ENCODE data around the gene SHE. TPM values are rescaled to one million over a fixed set of nuclear protein-coding genes. Genes with fewer than 3 reads are reported as not detected.

The SHE gene
- total and polyA plus RNA-seq, 10 of the 15 experiments (the other 5 are each of a cell fraction or from before 2014, with no cell fraction given), result under 0.01 to 0.05 (median 0.03) TPM; not detected in 3

GRCh38 chr1:154497026-154497806 is 5.0 kb downstream of the SHE start (continued):
- no peak for TF ChIP-seq SMAD1 (IDR thresholded peaks at IDR 0.05; ENCODE audit: low read depth, partially characterized antibody)
- no peak for TF ChIP-seq KLF5 (IDR thresholded peaks at IDR 0.05; ENCODE audit: partially characterized antibody)
- no peak for TF ChIP-seq RAD21 (IDR thresholded peaks at IDR 0.05; ENCODE audit: insufficient read depth, low read depth, low read length)
- TF ChIP-seq KDM1A (IDR thresholded peaks at IDR 0.05; ENCODE audit: borderline replicate concordance), result no peak
- no peak for TF ChIP-seq E2F8 (IDR thresholded peaks at IDR 0.05; ENCODE audit: low read depth, partially characterized antibody)
- TF ChIP-seq MEF2B (IDR thresholded peaks at IDR 0.05; ENCODE audit: partially characterized antibody, poor library complexity, severe bottlenecking), result peak; percentile 41
- no peak for TF ChIP-seq IRF4 (IDR thresholded peaks at IDR 0.05; ENCODE audit: low read depth, low read length)

- H3K36me3 ChIP-seq (ENCODE audit: control insufficient read depth in 2 of 2, insufficient read depth in 2 of 2, low read length in 1 of 2), result no peaks in the 10 kb centered on the region
- no peak for DNase-seq (ENCODE audit: low read depth, low spot score)
- in situ Hi-C loops (cut with MboI) (no loop called here), intact Hi-C loops (cut with micrococcal nuclease; ENCODE audit: unreplicated experiment) (no loop called here)
- no peak for TF ChIP-seq PAX8 (IDR thresholded peaks at IDR 0.05)
- TF ChIP-seq EGR1 (IDR thresholded peaks at IDR 0.05; ENCODE audit: borderline replicate concordance in 1 of 2, low read depth in 2 of 2, low read length in 2 of 2), result no peak
- no peak for TF ChIP-seq SKIL (IDR thresholded peaks at IDR 0.05; ENCODE audit: low read depth, poor library complexity, severe bottlenecking)
- TF ChIP-seq IRF4 (IDR thresholded peaks at IDR 0.05; ENCODE audit: low read depth, low read length), result no peak
- TF ChIP-seq ATF7 (IDR thresholded peaks at IDR 0.05; ENCODE audit: low read depth), result no peak
- no peak for TF ChIP-seq SRF (IDR thresholded peaks at IDR 0.05; ENCODE audit: low read depth in 2 of 2, low read length in 2 of 2)
- no peaks in the 10 kb centered on the region; the same call in 2 of the 3 replicates for H3K9me3 ChIP-seq (replicated peaks; ENCODE audit: control insufficient read depth, insufficient read depth, low read length)
- no peak overlapping the region; the same call in 1 of the 2 replicates for H3K4me2 ChIP-seq (ENCODE audit: control insufficient read depth, insufficient read depth)
- ChIA-PET SMC1A (ENCODE audit: uncharacterized antibody, unreplicated experiment) (interaction anchor here (0.5 to 9.3 kb wide), 6 partner anchors 14 to 120 kb away, joined by 3 to 97 read pairs (median 4); no protein-coding TSS in a partner anchor), RAD21 (ENCODE audit: unreplicated experiment) (interaction anchor here (0.9 to 3.4 kb wide), 4 partner anchors 9 to 190 kb away, joined by 3 to 19 read pairs (median 4); no protein-coding TSS in a partner anchor), CTCF (interaction anchor here (1.3 to 10.0 kb wide), 6 partner anchors 8 to 162 kb away, joined by 3 to 80 read pairs (median 4); no protein-coding TSS in a partner anchor), POLR2A (interaction anchor here (1.0 kb wide), 1 partner anchor 15 kb away, joined by 3 read pairs; no protein-coding TSS in a partner anchor)
- H3K9ac ChIP-seq (ENCODE audit: control insufficient read depth, insufficient read depth, low read length), result no peak overlapping the region
- H3K4me1 ChIP-seq (ENCODE audit: control insufficient read depth, insufficient read depth, low read length), result peaks cover 42% of the 10 kb centered on the region
- no peak overlapping the region for H2AFZ ChIP-seq (ENCODE audit: control insufficient read depth, low read depth, low read length)
- no peak for ATAC-seq
- no peak overlapping the region for H3K27ac ChIP-seq (ENCODE audit: control insufficient read depth, insufficient read depth)
- no TSS peak for BruUV-seq (replicated peaks)
- H3K27me3 ChIP-seq (replicated peaks in 1 of 2; ENCODE audit: control insufficient read depth in 2 of 2, insufficient read depth in 2 of 2, low read length in 1 of 2), result peaks cover 6 to 10% of the 10 kb centered on the region in 2 experiments
- whole genome bisulfite sequencing (ENCODE audit: insufficient coverage, insufficient replicate concordance, low lambda C conversion rate, missing lambda C conversion rate), result 60% methylated on average over 5 of the region's 5 CpGs
- FAIRE-seq, result peak; percentile 52
- H4K20me1 ChIP-seq (ENCODE audit: control insufficient read depth, insufficient read depth), result no peaks in the 10 kb centered on the region
- H3K4me3 ChIP-seq, result no peak overlapping the region
- no peaks in the 10 kb centered on the region for H3K79me2 ChIP-seq (ENCODE audit: control insufficient read depth, insufficient read depth, low read length)
Observed at GRCh38 chr1:154496383-154496782, 5.8 kb downstream of the SHE start.

All from GM12878 (cell line).